ENCODE data around the gene MPHOSPH9. TPM values are rescaled to one million over a fixed set of nuclear protein-coding genes. Genes with fewer than 3 reads are reported as not detected.

The MPHOSPH9 gene
- total RNA-seq, 1 experiment from 2014 or later: 47.5 TPM

- TF ChIP-seq, protein P1, sequence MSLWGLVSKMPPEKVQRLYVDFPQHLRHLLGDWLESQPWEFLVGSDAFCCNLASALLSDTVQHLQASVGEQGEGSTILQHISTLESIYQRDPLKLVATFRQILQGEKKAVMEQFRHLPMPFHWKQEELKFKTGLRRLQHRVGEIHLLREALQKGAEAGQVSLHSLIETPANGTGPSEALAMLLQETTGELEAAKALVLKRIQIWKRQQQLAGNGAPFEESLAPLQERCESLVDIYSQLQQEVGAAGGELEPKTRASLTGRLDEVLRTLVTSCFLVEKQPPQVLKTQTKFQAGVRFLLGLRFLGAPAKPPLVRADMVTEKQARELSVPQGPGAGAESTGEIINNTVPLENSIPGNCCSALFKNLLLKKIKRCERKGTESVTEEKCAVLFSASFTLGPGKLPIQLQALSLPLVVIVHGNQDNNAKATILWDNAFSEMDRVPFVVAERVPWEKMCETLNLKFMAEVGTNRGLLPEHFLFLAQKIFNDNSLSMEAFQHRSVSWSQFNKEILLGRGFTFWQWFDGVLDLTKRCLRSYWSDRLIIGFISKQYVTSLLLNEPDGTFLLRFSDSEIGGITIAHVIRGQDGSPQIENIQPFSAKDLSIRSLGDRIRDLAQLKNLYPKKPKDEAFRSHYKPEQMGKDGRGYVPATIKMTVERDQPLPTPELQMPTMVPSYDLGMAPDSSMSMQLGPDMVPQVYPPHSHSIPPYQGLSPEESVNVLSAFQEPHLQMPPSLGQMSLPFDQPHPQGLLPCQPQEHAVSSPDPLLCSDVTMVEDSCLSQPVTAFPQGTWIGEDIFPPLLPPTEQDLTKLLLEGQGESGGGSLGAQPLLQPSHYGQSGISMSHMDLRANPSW (CRISPR knock-in tag; conservative IDR thresholded peaks at IDR 0.05; ENCODE audit: low read depth): no peak
- TF ChIP-seq ZBTB21 (CRISPR knock-in tag; IDR thresholded peaks at IDR 0.05; ENCODE audit: borderline replicate concordance): no peak
- no peak for TF ChIP-seq IRF2 (CRISPR knock-in tag; IDR thresholded peaks at IDR 0.05; ENCODE audit: borderline replicate concordance, low read depth)
- TF ChIP-seq SMAD3 (CRISPR knock-in tag; IDR thresholded peaks at IDR 0.05; ENCODE audit: borderline replicate concordance): no peak
- no peak for TF ChIP-seq TEAD4 (CRISPR knock-in tag; IDR thresholded peaks at IDR 0.05)
- TF ChIP-seq NR2C2 (CRISPR knock-in tag; IDR thresholded peaks at IDR 0.05): no peak
- no peak for TF ChIP-seq ESRRA (CRISPR knock-in tag; IDR thresholded peaks at IDR 0.05; ENCODE audit: borderline replicate concordance)
- no peak for TF ChIP-seq TP53 (CRISPR knock-in tag; IDR thresholded peaks at IDR 0.05)
- TF ChIP-seq ATF1 (CRISPR knock-in tag; IDR thresholded peaks at IDR 0.05): no peak
- TF ChIP-seq ELF4 (CRISPR knock-in tag; IDR thresholded peaks at IDR 0.05; ENCODE audit: low read depth): no peak
- TF ChIP-seq ZNF416 (CRISPR knock-in tag; IDR thresholded peaks at IDR 0.05): no peak
- no peak for TF ChIP-seq NFYB (CRISPR knock-in tag; conservative IDR thresholded peaks at IDR 0.05; ENCODE audit: low read depth)
- TF ChIP-seq, protein P2, sequence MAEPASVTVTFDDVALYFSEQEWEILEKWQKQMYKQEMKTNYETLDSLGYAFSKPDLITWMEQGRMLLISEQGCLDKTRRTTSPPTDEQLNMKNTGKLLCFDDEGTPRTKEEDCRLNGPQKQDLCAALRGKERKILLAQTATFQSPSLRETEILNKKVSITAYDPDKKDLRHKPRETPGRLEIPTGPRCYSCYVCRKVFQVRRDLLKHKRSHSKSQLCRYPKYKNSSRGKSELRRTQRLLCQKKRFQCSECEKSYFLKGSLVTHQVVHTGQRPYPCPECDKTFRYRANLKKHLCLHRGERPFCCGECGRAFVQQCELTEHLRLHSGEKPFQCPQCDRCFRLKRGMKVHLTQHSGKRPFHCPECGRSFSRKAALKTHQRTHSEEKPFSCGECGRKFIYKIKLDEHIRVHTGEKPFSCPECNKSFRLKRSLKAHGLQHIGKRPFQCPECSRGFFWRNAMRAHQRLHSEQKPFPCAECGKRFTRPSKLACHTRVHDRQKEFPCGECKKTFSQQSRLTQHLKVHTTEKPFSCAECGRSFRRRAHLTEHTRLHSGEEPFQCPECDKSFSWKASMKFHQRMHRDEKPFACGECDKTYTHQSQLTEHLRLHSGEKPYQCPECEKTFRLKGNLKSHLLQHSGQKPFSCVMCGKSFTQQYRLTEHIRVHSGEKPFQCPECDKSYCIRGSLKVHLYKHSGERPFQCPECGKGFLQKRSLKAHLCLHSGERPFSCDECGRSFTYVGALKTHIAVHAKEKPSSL (CRISPR knock-in tag; conservative IDR thresholded peaks at IDR 0.05): no peak
- no peak for TF ChIP-seq GRHL2 (CRISPR knock-in tag; IDR thresholded peaks at IDR 0.05; ENCODE audit: insufficient replicate concordance, severe bottlenecking)
- TF ChIP-seq FOXK1 (CRISPR knock-in tag; IDR thresholded peaks at IDR 0.05): no peak
- no peaks in the 10 kb centered on the region for H3K36me3 Mint-ChIP-seq
- no peak overlapping the region for H3K27ac Mint-ChIP-seq
- ATAC-seq (no peak), DNase-seq (ENCODE audit: low spot score) (no peak)
- no peaks in the 10 kb centered on the region for H3K27me3 Mint-ChIP-seq (ENCODE audit: low read depth)
- H3K4me3 Mint-ChIP-seq: no peak overlapping the region
- CTCF ChIA-PET: interaction anchor here (1.3 kb wide), 1 partner anchor 117 kb away, joined by 4 read pairs; no protein-coding TSS in a partner anchor
- POLR2A ChIA-PET: interaction anchor here (0.8 to 1.2 kb wide), 2 partner anchors 18 to 37 kb away, joined by 3 read pairs; no protein-coding TSS in a partner anchor
- 0 out of 2 replicates have a peak, but pooled peaks cover 5% of the 10 kb centered on the region for H3K4me1 Mint-ChIP-seq
- H3K9me3 Mint-ChIP-seq: no peaks in the 10 kb centered on the region
These were observed 112.3 kb downstream of the MPHOSPH9 start for GRCh38 chr12:123120452-123121166.

DNA sequence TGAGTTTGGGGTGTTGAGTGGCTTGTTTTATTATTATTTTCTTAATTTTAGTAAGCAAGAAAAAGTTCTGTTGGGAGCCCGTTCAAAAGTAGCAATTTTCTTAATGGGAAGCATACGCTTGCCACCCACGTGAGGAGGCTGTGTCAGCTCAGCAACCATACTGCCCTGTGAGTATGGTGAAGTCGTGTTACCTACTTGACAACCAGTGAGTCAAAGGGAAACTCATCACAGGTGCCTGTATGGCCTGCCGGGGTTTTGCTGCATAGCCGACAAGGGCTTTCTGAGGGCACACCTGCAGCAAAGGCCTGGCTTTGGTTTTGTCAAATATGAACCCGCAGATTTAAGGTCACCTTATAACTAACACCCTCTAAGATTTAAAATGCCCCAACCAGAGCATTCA, 113.1 kb downstream of the MPHOSPH9 start:
- no peak for DNase-seq (ENCODE audit: low spot score)
- TF ChIP-seq NFATC4 (CRISPR knock-in tag; IDR thresholded peaks at IDR 0.05) (no peak), SMAD3 (CRISPR knock-in tag; IDR thresholded peaks at IDR 0.05; ENCODE audit: borderline replicate concordance) (no peak), FOXK1 (CRISPR knock-in tag; IDR thresholded peaks at IDR 0.05) (no peak), ZNF317 (CRISPR knock-in tag; IDR thresholded peaks at IDR 0.05; ENCODE audit: borderline replicate concordance, low read depth) (no peak), TEAD1 (CRISPR knock-in tag; IDR thresholded peaks at IDR 0.05) (no peak), TCF7 (CRISPR knock-in tag; IDR thresholded peaks at IDR 0.05; ENCODE audit: low read depth) (no peak), ELF4 (CRISPR knock-in tag; IDR thresholded peaks at IDR 0.05; ENCODE audit: low read depth) (no peak), NR1H2 (CRISPR knock-in tag; IDR thresholded peaks at IDR 0.05) (no peak), PRRX2 (CRISPR knock-in tag; IDR thresholded peaks at IDR 0.05) (no peak), CDX4 (CRISPR knock-in tag; IDR thresholded peaks at IDR 0.05; ENCODE audit: borderline replicate concordance) (no peak)
- TF ChIP-seq, protein P3, sequence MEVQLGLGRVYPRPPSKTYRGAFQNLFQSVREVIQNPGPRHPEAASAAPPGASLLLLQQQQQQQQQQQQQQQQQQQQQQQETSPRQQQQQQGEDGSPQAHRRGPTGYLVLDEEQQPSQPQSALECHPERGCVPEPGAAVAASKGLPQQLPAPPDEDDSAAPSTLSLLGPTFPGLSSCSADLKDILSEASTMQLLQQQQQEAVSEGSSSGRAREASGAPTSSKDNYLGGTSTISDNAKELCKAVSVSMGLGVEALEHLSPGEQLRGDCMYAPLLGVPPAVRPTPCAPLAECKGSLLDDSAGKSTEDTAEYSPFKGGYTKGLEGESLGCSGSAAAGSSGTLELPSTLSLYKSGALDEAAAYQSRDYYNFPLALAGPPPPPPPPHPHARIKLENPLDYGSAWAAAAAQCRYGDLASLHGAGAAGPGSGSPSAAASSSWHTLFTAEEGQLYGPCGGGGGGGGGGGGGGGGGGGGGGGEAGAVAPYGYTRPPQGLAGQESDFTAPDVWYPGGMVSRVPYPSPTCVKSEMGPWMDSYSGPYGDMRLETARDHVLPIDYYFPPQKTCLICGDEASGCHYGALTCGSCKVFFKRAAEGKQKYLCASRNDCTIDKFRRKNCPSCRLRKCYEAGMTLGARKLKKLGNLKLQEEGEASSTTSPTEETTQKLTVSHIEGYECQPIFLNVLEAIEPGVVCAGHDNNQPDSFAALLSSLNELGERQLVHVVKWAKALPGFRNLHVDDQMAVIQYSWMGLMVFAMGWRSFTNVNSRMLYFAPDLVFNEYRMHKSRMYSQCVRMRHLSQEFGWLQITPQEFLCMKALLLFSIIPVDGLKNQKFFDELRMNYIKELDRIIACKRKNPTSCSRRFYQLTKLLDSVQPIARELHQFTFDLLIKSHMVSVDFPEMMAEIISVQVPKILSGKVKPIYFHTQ (CRISPR knock-in tag; IDR thresholded peaks at IDR 0.05): no peak
- TF ChIP-seq, protein P4, sequence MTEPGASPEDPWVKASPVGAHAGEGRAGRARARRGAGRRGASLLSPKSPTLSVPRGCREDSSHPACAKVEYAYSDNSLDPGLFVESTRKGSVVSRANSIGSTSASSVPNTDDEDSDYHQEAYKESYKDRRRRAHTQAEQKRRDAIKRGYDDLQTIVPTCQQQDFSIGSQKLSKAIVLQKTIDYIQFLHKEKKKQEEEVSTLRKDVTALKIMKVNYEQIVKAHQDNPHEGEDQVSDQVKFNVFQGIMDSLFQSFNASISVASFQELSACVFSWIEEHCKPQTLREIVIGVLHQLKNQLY (CRISPR knock-in tag; IDR thresholded peaks at IDR 0.05): no peak
- no peak for ATAC-seq
- H3K36me3 Mint-ChIP-seq: no peaks in the 10 kb centered on the region
- H3K27ac Mint-ChIP-seq: no peak overlapping the region
- CTCF ChIA-PET: interaction anchor here (0.6 to 1.7 kb wide), 2 partner anchors 12 to 56 kb away, joined by 4 to 10 read pairs; no protein-coding TSS in a partner anchor
- no peaks in the 10 kb centered on the region for H3K9me3 Mint-ChIP-seq
- H3K4me3 Mint-ChIP-seq: no peak overlapping the region
- no peaks in the 10 kb centered on the region for H3K27me3 Mint-ChIP-seq (ENCODE audit: low read depth)
- POLR2A ChIA-PET: interaction anchor here (1.0 kb wide), 1 partner anchor 15 kb away, joined by 4 read pairs; no protein-coding TSS in a partner anchor
- 0 out of 2 replicates have a peak, but pooled peaks cover 5% of the 10 kb centered on the region for H3K4me1 Mint-ChIP-seq
